ENCODE data around the gene ASTE1. TPM values are rescaled to one million over a fixed set of nuclear protein-coding genes. Genes with fewer than 3 reads are reported as not detected.

ASTE1 gene
- polyA plus RNA-seq, 3 donors, result 3.1 to 7.2 (median 6.6) TPM

GRCh38 chr3:130992344-130992743 lies 34.3 kb downstream of the ASTE1 start:
- no peak overlapping the region for H3K4me2 ChIP-seq (replicated peaks; ENCODE audit: extremely low read depth, low read length, poor library complexity, severe bottlenecking)
- WGBS (ENCODE audit: insufficient coverage), result 100% methylated on average over 2 of the region's 3 CpGs
- H2AFZ ChIP-seq (ENCODE audit: insufficient read depth, low read depth, low read length, poor library complexity, severe bottlenecking), result no peak overlapping the region
- peaks cover 0 to 5% (median 0%) of the 10 kb centered on the region in 7 donors for H3K9me3 Mint-ChIP-seq
- TF ChIP-seq CTCF (IDR thresholded peaks at IDR 0.05), result no peak
- no peaks in the 10 kb centered on the region for H3K9me3 ChIP-seq (replicated peaks in 1 of 2; ENCODE audit: control insufficient read depth in 1 of 2, insufficient read depth in 1 of 2, low read length in 2 of 2)
- no peak overlapping the region for H3K9ac ChIP-seq (ENCODE audit: insufficient read depth, low read length, poor library complexity, severe bottlenecking)
- no peaks in the 10 kb centered on the region for H4K20me1 ChIP-seq (ENCODE audit: insufficient read depth, low read length)
- H3K79me2 ChIP-seq (ENCODE audit: insufficient read depth, low read length), result no peaks in the 10 kb centered on the region
- H3K4me1 Mint-ChIP-seq, result peaks cover 18% of the 10 kb centered on the region
- H3K27me3 Mint-ChIP-seq (ENCODE audit: low read depth in 3 of 3), result peaks cover 0 to 2% (median 0%) of the 10 kb centered on the region in 3 donors
- H3K27ac Mint-ChIP-seq, result no peak overlapping the region
- intact Hi-C loops (cut with micrococcal nuclease), result no loop called here
- peaks cover 10 to 43% of the 10 kb centered on the region in 2 donors for H3K36me3 ChIP-seq (replicated peaks in 1 of 2; ENCODE audit: control insufficient read depth in 1 of 2, insufficient read depth in 2 of 2, low read length in 2 of 2)
- H3K27ac ChIP-seq (ENCODE audit: low read depth in 1 of 2, low read length in 2 of 2), result no peak overlapping the region
- DNase-seq, result no peak
- peaks cover 15 to 22% of the 10 kb centered on the region in 2 donors for H3K4me1 ChIP-seq (ENCODE audit: control insufficient read depth in 1 of 2, insufficient read depth in 2 of 2, low read length in 2 of 2)
- H3K4me3 ChIP-seq (replicated peaks in 1 of 3; ENCODE audit: low read depth in 2 of 3, low read length in 3 of 3), result no peak overlapping the region
- peaks cover 27 to 36% of the 10 kb centered on the region in 2 donors for H3K36me3 Mint-ChIP-seq
- no peak overlapping the region for H3K4me3 Mint-ChIP-seq
- no peaks in the 10 kb centered on the region for H3K27me3 ChIP-seq (ENCODE audit: control insufficient read depth in 2 of 2, insufficient read depth in 2 of 2, low read length in 2 of 2)

- WGBS (ENCODE audit: insufficient coverage), result 100% methylated on average over 4 of the region's 5 CpGs
- Histone ChIP-seq H3K4me3 (replicated peaks in 1 of 3; ENCODE audit: low read depth in 2 of 3, low read length in 3 of 3) (no peak overlapping the region), H3K79me2 (ENCODE audit: insufficient read depth, low read length) (no peaks in the 10 kb centered on the region), H3K9me3 (replicated peaks in 1 of 2; ENCODE audit: control insufficient read depth in 1 of 2, insufficient read depth in 1 of 2, low read length in 2 of 2) (no peaks in the 10 kb centered on the region), H3K9ac (ENCODE audit: insufficient read depth, low read length, poor library complexity, severe bottlenecking) (no peak overlapping the region), H3K4me2 (replicated peaks; ENCODE audit: extremely low read depth, low read length, poor library complexity, severe bottlenecking) (no peak overlapping the region), H3K36me3 (replicated peaks in 1 of 2; ENCODE audit: control insufficient read depth in 1 of 2, insufficient read depth in 2 of 2, low read length in 2 of 2) (peaks cover 10 to 38% of the 10 kb centered on the region in 2 donors), H3K4me1 (ENCODE audit: control insufficient read depth in 1 of 2, insufficient read depth in 2 of 2, low read length in 2 of 2) (peaks cover 9 to 15% of the 10 kb centered on the region in 2 donors), H4K20me1 (ENCODE audit: insufficient read depth, low read length) (no peaks in the 10 kb centered on the region), H3K27me3 (ENCODE audit: control insufficient read depth in 2 of 2, insufficient read depth in 2 of 2, low read length in 2 of 2) (no peaks in the 10 kb centered on the region), H2AFZ (ENCODE audit: insufficient read depth, low read depth, low read length, poor library complexity, severe bottlenecking) (no peak overlapping the region), H3K27ac (ENCODE audit: low read depth in 1 of 2, low read length in 2 of 2) (peak overlapping the region in 1 of 2 donors; percentile 55)
- Mint-ChIP-seq H3K4me1 (peaks cover 12% of the 10 kb centered on the region), H3K27ac (peak overlapping the region in 2 of 7 donors; percentile 4 to 41), H3K27me3 (ENCODE audit: low read depth in 3 of 3) (peaks cover 0 to 4% (median 0%) of the 10 kb centered on the region in 3 donors), H3K4me3 (no peak overlapping the region), H3K9me3 (peaks cover 0 to 5% (median 0%) of the 10 kb centered on the region in 7 donors), H3K36me3 (peaks cover 27 to 41% of the 10 kb centered on the region in 2 donors)
- no peak for DNase-seq
- no peak for TF ChIP-seq CTCF (IDR thresholded peaks at IDR 0.05)
- intact Hi-C loops (cut with micrococcal nuclease), result no loop called here
Measured at GRCh38 chr3:130991126-130991525, 35.5 kb downstream of the ASTE1 start.

Data from CD14-positive monocyte (primary cell).